RWPE1 (cell line): ENCODE measurements around the gene SHCBP1.
A peak's percentile ranks its signal among the peaks of the same experiment; 100 is the strongest.

Experiments used
- CTCF ChIA-PET: fragments of 350-600 bp; sonication (Branson Sonifier 250); formaldehyde crosslinking; extraction: SDS; loops from one replicate; lab custom pipeline; 2021; lab: Yijun Ruan, JAX
- POLR2A ChIA-PET: fragments of 400-600 bp; formaldehyde crosslinking; extraction: SDS; loops from one replicate; lab custom pipeline; 2020; ENCODE audit warnings: antibody characterized with exemption; ENCODE audit not compliant: low non-redundant PET; lab: Yijun Ruan, JAX
- DNase-seq: peaks from one replicate; pipeline ENCODE4 v3.0.0; 2012; ENCODE audit warnings: low spot score
- H3K27ac ChIP-seq: fragments of 450-650 bp; 2 replicates; pipeline ENCODE4 v1.5.1; 2017
- CTCF ChIP-seq: fragments of 450-650 bp; conservative IDR thresholded peaks from 2 replicates; pipeline ENCODE4 v1.5.1; 2017; ENCODE audit warnings: low read depth, mild to moderate bottlenecking

The SHCBP1 gene

GRCh38 chr16:46577988-46578579, 43.1 kb downstream of the SHCBP1 start:
- ChIA-PET POLR2A (no interaction called here), CTCF (interaction anchor here (0.6 to 0.7 kb wide), 2 partner anchors 70 to 929 kb away, joined by 3 read pairs; no protein-coding TSS in a partner anchor)
- H3K27ac ChIP-seq, result no peak overlapping the region
- DNase-seq, result no peak
- TF ChIP-seq CTCF, result no peak

- POLR2A ChIA-PET, result no interaction called here
- no peak for TF ChIP-seq CTCF
- no peak for DNase-seq
- H3K27ac ChIP-seq, result no peak overlapping the region
- CTCF ChIA-PET, result interaction anchor here (1.1 kb wide), 1 partner anchor 33 kb away, joined by 3 read pairs; no protein-coding TSS in a partner anchor
These were observed 47.4 kb downstream of the SHCBP1 start for GRCh38 chr16:46573834-46574159.

DNA sequence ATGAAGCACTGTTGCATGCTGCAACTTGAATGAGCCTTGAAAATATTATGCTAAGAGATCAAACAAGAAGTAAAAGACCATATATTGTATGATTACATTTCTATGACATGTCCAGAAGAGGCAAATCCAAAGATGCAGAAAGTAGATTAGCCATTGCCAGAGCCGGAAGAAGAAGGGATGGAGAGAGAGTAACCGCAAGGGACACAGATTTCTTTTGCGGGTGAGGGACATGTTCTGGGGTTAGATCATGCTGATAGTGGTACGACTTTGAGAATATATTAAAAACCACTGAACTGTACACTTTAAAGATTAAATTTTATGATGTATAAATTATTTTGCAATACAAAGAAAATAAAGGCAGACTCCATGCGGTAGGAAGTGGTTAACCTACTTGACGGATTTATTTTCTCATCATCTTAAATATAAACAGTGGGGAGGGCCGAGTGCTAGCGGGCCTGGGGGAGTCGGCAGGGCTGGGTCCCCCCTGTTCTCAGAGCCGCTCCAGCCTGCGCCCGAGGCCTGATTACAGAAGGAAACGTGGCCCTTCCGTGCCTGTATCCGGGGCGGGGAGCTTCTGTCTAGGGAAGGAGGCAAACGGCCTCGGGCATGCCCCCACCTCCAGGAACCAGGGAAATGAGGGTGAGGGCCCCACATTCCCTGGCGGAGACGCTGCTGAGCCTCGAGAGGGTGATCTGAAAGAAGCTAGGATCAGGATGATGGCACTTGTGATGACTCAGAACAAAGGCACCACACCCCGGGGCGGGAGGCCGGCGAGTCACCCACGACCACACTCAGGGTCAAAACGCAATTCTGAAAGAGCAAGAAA, 48.0 kb downstream of the SHCBP1 start:
- CTCF ChIA-PET, result interaction anchor here (1.1 kb wide), 1 partner anchor 34 kb away, joined by 3 read pairs; no protein-coding TSS in a partner anchor
- H3K27ac ChIP-seq, result no peak overlapping the region
- peak; percentile 56 for DNase-seq
- POLR2A ChIA-PET, result no interaction called here
- no peak for TF ChIP-seq CTCF

DNA sequence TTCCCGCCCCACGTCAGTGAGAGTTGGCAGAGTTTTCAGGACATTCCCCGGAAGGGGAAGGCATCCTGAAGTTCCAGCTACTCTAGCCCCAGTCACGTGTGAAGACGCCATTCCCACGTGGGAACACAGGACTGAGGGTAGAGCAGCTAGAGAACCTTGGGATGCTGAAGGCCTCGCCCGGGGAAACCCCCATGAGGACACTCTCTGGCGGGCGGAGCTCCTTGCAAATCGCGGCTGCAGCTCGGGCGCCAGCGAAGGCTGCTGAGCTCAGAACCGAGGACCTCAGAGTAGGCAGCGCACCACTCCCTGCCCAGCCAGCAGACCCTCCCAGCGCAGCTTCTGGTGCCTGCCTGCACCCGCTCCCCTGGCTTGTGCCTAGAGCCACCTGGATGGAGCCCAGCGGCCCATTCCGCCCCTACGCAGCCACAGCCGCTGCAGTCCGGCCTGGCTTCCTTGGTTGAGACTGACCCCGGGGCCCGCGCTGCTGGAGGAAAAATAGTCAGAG, 51.9 kb downstream of the SHCBP1 start:
- H3K27ac ChIP-seq, result no peak overlapping the region
- TF ChIP-seq CTCF, result no peak
- no peak for DNase-seq
- CTCF ChIA-PET, result no interaction called here
- POLR2A ChIA-PET, result no interaction called here

DNA sequence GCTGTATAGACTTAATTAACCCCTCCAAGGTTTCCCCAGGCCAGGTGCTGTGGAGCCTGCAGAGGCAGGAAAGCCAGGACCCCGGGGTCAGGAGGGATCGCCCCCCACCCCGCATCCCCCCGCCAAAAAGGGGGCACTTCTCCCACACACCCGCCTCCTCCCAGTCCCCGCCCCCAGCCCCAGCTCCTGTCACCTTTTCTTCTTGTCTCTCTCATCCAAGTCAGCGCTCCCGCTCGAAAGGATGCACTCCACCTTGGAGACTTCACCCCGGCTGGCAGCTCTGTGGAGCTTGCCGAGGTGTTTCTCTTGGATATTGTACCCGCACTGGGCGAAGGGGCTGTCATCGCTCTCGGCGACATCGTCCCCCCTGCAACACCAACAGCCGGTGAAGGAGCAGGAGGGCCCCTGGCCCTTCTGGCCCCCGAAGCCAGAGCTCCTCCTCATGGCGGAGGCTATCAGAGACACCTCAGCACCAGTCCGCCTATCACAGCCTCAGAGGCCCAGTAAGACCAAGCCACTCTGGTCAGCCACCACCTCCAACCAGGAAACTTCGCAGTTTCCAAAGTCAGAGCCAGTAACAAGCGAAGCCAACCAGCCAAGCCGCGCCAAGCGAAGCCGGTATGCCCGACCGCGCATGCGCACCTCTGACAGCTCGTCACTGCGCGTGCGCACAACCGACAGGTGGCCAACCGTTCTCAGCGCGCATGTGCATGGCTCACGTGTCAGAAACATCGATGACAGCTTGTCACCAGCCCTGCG, 52.5 kb downstream of the SHCBP1 start:
- TF ChIP-seq CTCF, result no peak
- H3K27ac ChIP-seq, result no peak overlapping the region
- CTCF ChIA-PET, result no interaction called here
- no peak for DNase-seq
- POLR2A ChIA-PET, result no interaction called here

DNA sequence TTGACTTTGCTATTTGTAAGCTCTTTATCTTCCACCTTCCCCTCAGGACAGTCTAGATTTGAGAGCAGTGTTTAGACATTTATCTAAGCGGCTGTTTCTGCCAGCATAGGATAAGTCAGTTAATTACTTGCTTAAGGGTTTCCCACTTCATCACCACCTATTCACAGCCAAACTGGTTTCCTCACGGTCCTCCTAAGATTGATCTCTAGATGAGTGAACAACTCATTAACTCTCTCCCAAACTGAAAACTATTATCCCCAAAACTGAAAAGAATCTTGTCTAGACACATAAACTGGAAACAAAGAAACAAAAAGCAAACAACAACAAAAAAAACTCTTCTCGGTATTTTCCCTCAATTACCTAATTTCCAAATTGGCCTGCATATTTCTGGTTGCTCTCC, 58.2 kb downstream of the SHCBP1 start:
- ChIA-PET POLR2A (no interaction called here), CTCF (no interaction called here)
- TF ChIP-seq CTCF, result no peak
- no peak for DNase-seq
- H3K27ac ChIP-seq, result no peak overlapping the region
